ENCODE measurements around the gene GIGYF1.
A peak's percentile ranks its signal among the peaks of the same experiment; 100 is the strongest.
"Not testable (repeated sequence)": the region's sequence is repeated elsewhere in the genome, so short reads cannot be mapped to it uniquely, and the experiment has no call there.

Gene GIGYF1

GRCh38 chr7:100694098-100694745 is at the start of gene GIGYF1:
TSS of gene GIGYF1 (minus strand) at chr7:100694250. CDS start at chr7:100688238, 6,012 bp downstream.
- ATAC-seq, result peak; percentile 59 to 65

GRCh38 chr7:100739934-100740333 is 45.9 kb upstream of the GIGYF1 start:
- no peak for ATAC-seq

GRCh38 chr7:100736671-100737070 is 42.6 kb upstream of the GIGYF1 start:
- ATAC-seq, result no peak

GRCh38 chr7:100735730-100736129 is 41.7 kb upstream of the GIGYF1 start:
- ATAC-seq, result no peak

- ATAC-seq, result no peak
Observed at GRCh38 chr7:100731937-100732636, 38.0 kb upstream of the GIGYF1 start.

GRCh38 chr7:100730136-100730800 is 36.2 kb upstream of the GIGYF1 start:
- ATAC-seq, result no peak

GRCh38 chr7:100728196-100728595 is 34.1 kb upstream of the GIGYF1 start:
- no peak for ATAC-seq

- no peak for ATAC-seq
Observed at GRCh38 chr7:100726996-100727761, 33.1 kb upstream of the GIGYF1 start.

GRCh38 chr7:100724364-100724763 is 30.3 kb upstream of the GIGYF1 start:
- ATAC-seq, result not testable (repeated sequence)

GRCh38 chr7:100723732-100724275 is 29.8 kb upstream of the GIGYF1 start:
- no peak for ATAC-seq

- ATAC-seq, result no peak
Observed at GRCh38 chr7:100722480-100723212, 28.6 kb upstream of the GIGYF1 start.

- ATAC-seq, result no peak
Observed at GRCh38 chr7:100721505-100721812, 27.4 kb upstream of the GIGYF1 start.

GRCh38 chr7:100720671-100721504 is 26.8 kb upstream of the GIGYF1 start:
- ATAC-seq, result no peak

GRCh38 chr7:100720279-100720670 is 26.2 kb upstream of the GIGYF1 start, which contains the start of gene EPO:
TSS of gene EPO (plus strand) at chr7:100720468. CDS start at chr7:100720981, 513 bp downstream.
- ATAC-seq, result no peak

- no peak for ATAC-seq
Observed at GRCh38 chr7:100719523-100720278, 25.7 kb upstream of the GIGYF1 start.

GRCh38 chr7:100717073-100717472 is 23.0 kb upstream of the GIGYF1 start:
- ATAC-seq, result not testable (repeated sequence)

GRCh38 chr7:100714725-100715124 is 20.7 kb upstream of the GIGYF1 start:
- ATAC-seq, result no peak

- no peak for ATAC-seq
Observed at GRCh38 chr7:100711369-100711768, 17.3 kb upstream of the GIGYF1 start.

GRCh38 chr7:100710452-100710851 is 16.4 kb upstream of the GIGYF1 start:
- no peak for ATAC-seq

GRCh38 chr7:100708395-100708794 is 14.3 kb upstream of the GIGYF1 start:
- ATAC-seq, result no peak

Measured in activated CD4-positive, CD25-positive, alpha-beta regulatory T cell treated with anti-CD3 and anti-CD28 coated beads, Interleukin-2, amount 50 U/mL, for 24 hours (primary cell).